ENCODE data around the gene PSTPIP1. TPM values are rescaled to one million over a fixed set of nuclear protein-coding genes. Genes with fewer than 3 reads are reported as not detected.

The PSTPIP1 gene
- total RNA-seq, 2 experiments from 2014 or later: 238 to 241 TPM

- Mint-ChIP-seq H3K27ac (peak overlapping the region; percentile 98), H3K36me3 (peaks cover 35% of the 10 kb centered on the region)
- DNase-seq: peak; percentile 40
Measured at GRCh38 chr15:77019521-77020331, 24.8 kb downstream of the PSTPIP1 start.

DNA sequence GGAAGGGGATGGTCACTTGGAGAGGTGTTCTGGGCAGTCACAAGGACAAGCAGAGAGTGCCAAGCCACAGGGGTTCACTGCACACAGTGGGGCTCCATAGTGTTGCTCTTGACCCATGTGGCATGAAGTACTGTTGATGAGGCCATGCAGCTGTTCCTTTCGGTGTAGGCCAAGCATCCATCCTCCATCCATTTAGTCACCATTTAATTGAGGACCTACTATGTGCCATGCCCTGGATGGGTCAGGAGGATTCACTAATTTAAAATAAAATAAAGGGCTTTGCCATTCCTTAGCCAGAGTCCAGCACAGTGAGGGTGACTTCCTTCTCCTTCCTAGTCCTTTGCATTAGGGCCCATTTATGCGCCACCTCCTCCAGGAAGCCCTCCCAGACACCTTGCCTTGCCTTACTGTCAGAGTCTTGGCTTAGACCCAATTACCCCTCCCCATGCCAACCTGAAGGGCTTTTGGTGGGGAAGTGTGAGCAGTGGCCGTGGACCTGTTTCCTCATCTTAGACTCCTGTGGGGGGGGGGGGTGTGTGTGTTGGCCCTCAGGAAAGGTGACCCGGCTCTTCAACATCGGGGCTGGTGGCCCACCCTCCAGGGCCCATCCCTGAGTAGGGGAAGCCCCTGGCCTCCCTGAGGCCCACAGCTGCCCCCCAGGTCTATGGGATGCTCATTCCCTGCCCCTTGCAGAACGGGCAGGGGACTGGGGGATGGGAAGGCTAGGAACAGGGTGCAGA lies 25.6 kb downstream of the PSTPIP1 start:
- Mint-ChIP-seq H3K27me3 (no peaks in the 10 kb centered on the region), H3K9me3 (no peaks in the 10 kb centered on the region), H3K36me3 (peaks cover 30% of the 10 kb centered on the region), H3K27ac (peak overlapping the region; percentile 98), H3K4me1 (peaks cover 72% of the 10 kb centered on the region), H3K4me3 (peak overlapping the region; percentile 73)
- POLR2A ChIA-PET: interaction anchor here (1.1 to 2.4 kb wide), 3 partner anchors 14 to 27 kb away, joined by 4 to 7 read pairs (median 5); partner anchors contain the start of gene PSTPIP1
- DNase-seq (no peak), ATAC-seq (ENCODE audit: low read depth) (no peak)

More at GRCh38 chr15:77019521-77020331, 24.8 kb downstream of the PSTPIP1 start:
- ATAC-seq (ENCODE audit: low read depth): no peak
- Mint-ChIP-seq H3K4me3 (peak overlapping the region; percentile 21), H3K9me3 (no peaks in the 10 kb centered on the region), H3K4me1 (peaks cover 76% of the 10 kb centered on the region), H3K27me3 (no peaks in the 10 kb centered on the region)
- POLR2A ChIA-PET: interaction anchor here (1.1 to 2.4 kb wide), 3 partner anchors 13 to 26 kb away, joined by 4 to 7 read pairs (median 5); partner anchors contain the start of gene PSTPIP1

DNA sequence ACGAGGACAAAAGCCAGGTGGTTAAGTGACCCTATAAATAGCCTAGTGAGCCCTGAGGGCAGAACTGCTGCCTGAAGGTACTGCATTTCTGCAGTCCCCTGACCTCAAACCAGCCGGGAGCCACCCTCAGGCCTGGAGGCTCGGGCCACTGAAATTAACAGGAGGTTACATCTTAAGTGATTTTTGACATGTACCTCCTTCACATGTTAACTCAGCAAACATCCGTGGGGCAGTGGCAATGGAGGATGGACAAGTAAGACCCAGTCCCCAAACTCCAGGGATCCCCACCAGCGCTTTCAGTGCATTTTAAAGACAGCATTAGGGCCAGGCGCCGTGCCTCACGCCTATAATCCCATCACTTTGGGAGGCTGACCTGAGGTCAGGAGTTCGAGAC lies 26.2 kb downstream of the PSTPIP1 start:
- Mint-ChIP-seq H3K4me1 (peaks cover 73% of the 10 kb centered on the region), H3K36me3 (peaks cover 33% of the 10 kb centered on the region), H3K9me3 (no peaks in the 10 kb centered on the region), H3K27me3 (no peaks in the 10 kb centered on the region), H3K27ac (peak overlapping the region; percentile 98), H3K4me3 (peak overlapping the region; percentile 73)
- POLR2A ChIA-PET: interaction anchor here (3.0 to 3.6 kb wide), 2 partner anchors 8 to 25 kb away, joined by 33 to 49 read pairs; partner anchors contain the start of gene PSTPIP1
- ATAC-seq (ENCODE audit: low read depth) (no peak), DNase-seq (peak; percentile 36)

DNA sequence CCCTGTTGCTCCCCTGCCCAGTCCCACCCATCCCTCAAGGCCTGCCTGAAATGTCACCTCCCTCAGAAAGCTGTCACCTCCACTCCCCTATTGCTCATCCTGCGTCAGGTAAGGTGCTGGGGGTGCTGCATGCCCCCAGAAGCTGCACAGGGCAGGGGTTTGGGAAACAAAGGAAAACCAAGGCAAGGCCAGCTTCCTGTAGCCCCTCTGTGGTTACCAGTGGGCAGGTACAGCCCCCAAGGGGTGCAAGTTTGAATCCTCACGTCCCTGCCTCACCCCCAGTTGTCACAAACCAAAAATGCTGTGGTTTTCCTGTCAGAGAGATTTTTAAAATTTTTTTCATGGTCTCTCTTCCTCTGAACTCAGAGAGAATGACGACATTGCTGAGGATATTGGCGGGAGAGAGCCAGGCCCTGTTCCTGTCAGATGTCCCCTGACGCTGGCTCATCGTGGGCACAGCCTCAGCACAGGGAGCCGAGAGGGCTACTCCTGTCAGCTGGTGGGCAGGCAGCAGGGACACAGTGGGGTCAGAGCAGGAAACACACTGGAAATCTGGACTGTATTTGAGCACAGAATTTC lies 27.0 kb downstream of the PSTPIP1 start:
- peak; percentile 65 for ATAC-seq (ENCODE audit: low read depth)
- H3K27ac Mint-ChIP-seq: peak overlapping the region; percentile 98
- DNase-seq: peak; percentile 75
- no peaks in the 10 kb centered on the region for H3K27me3 Mint-ChIP-seq
- H3K36me3 Mint-ChIP-seq: peaks cover 35% of the 10 kb centered on the region
- POLR2A ChIA-PET: interaction anchor here (0.9 to 3.6 kb wide), 8 partner anchors 9 to 45 kb away, joined by 3 to 49 read pairs (median 5); partner anchors contain the start of gene PSTPIP1
- H3K9me3 Mint-ChIP-seq: no peaks in the 10 kb centered on the region
- H3K4me3 Mint-ChIP-seq: peak overlapping the region; percentile 73
- peaks cover 71% of the 10 kb centered on the region for H3K4me1 Mint-ChIP-seq

GRCh38 chr15:77022646-77023575 lies 28.0 kb downstream of the PSTPIP1 start:
- DNase-seq (peak; percentile 39), ATAC-seq (ENCODE audit: low read depth) (no peak)
- H3K36me3 Mint-ChIP-seq: peaks cover 35% of the 10 kb centered on the region
- H3K27ac Mint-ChIP-seq: peak overlapping the region; percentile 98
- H3K9me3 Mint-ChIP-seq: no peaks in the 10 kb centered on the region
- no peaks in the 10 kb centered on the region for H3K27me3 Mint-ChIP-seq
- POLR2A ChIA-PET: interaction anchor here (0.7 to 3.6 kb wide), 11 partner anchors 10 to 46 kb away, joined by 3 to 49 read pairs (median 4); partner anchors contain the start of gene PSTPIP1
- peaks cover 65% of the 10 kb centered on the region for H3K4me1 Mint-ChIP-seq
- H3K4me3 Mint-ChIP-seq: peak overlapping the region; percentile 73

DNA sequence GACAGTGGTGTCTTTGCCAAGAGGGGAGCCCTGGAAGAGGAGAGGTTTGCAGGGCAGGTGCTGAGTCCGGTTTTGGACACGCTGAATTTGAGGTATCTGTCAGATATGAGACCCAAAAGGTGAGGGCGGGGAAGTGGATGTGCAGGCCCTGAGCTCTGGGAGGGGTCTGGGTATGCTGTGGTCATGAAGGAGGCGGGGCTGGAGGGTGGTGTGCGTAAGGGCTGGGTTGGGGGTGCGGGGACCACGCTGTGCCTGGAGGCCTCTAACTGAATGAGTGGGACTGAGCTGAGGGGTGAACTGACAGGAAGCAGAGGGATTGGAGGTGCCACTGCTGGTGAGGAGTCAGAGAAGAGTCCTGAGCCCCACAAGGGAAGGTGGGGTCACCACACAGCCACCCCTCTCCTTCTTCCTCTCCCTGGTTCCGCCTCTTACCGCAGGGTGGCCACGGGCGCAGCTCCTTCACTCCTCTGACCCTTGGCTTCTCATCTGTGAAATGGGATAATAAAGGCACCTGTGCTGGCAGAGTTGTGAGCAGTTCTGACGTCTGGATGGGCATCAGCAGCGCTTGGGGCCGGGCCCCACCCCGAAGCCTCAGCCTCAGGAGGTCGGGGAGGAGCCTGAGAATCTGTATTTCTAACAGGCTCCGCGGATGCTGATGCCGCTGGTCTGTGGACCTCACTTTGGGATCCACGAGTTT lies 28.8 kb downstream of the PSTPIP1 start:
- POLR2A ChIA-PET: interaction anchor here (1.0 to 3.6 kb wide), 6 partner anchors 10 to 36 kb away, joined by 3 to 49 read pairs (median 5); partner anchors contain the start of gene PSTPIP1

DNA sequence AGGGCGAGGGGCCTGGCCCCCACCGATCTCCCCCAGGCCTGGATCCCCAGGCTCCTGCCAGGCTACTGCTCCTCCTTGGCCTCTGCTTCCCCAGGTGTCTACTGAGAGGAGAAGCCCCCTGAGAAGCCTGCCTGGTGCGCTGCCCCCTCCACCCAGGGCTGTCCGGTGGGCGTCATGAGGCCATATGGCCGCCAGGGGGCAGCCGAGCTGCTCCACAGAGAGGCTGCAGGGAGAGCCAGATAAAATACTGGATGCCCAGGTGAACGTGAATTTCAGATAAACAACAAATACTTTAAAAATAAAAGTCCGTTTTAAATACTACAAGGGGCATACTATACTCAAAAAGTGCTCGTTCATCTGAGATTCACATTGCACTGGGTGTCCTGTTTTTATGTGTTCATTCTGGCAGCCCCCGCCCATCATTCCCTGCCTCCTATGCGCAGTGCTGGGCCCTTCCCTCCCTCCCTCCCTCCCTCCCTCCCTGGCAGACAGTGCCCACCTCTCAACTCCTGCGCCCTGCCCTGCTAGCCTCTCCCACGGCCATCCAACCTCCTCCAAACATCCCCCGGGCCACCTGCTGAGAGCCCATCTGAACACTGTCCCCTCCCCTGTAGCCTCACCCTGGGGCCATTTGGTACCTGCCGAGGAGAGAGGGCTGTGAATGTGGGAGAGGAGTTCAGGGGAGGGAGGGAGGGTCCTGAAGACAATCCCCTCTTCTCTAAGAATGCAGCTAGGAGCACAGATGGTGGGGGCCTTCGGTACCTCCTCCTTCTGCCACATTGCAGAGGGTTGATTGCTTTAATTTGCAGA lies 29.6 kb downstream of the PSTPIP1 start:
- no peak for ATAC-seq (ENCODE audit: low read depth)
- Mint-ChIP-seq H3K27me3 (no peaks in the 10 kb centered on the region), H3K27ac (peak overlapping the region; percentile 98), H3K4me3 (peak overlapping the region; percentile 40), H3K4me1 (peaks cover 53% of the 10 kb centered on the region), H3K36me3 (peaks cover 32% of the 10 kb centered on the region), H3K9me3 (no peaks in the 10 kb centered on the region)
- POLR2A ChIA-PET: interaction anchor here (0.7 to 3.6 kb wide), 6 partner anchors 11 to 35 kb away, joined by 3 to 49 read pairs (median 4); partner anchors contain the start of gene PSTPIP1
- peak; percentile 82 for DNase-seq

More for the DNA sequence above, 28.8 kb downstream of the PSTPIP1 start:
- Mint-ChIP-seq H3K27me3 (no peaks in the 10 kb centered on the region), H3K4me1 (peaks cover 57% of the 10 kb centered on the region), H3K9me3 (no peaks in the 10 kb centered on the region), H3K27ac (peak overlapping the region; percentile 98), H3K36me3 (peaks cover 35% of the 10 kb centered on the region), H3K4me3 (peak overlapping the region; percentile 41)
- ATAC-seq (ENCODE audit: low read depth) (no peak), DNase-seq (no peak)

GRCh38 chr15:77025083-77025901 lies 30.4 kb downstream of the PSTPIP1 start:
- POLR2A ChIA-PET: interaction anchor here (1.2 kb wide), 1 partner anchor 22 kb away, joined by 4 read pairs; no protein-coding TSS in a partner anchor
- no peaks in the 10 kb centered on the region for H3K9me3 Mint-ChIP-seq
- peaks cover 53% of the 10 kb centered on the region for H3K4me1 Mint-ChIP-seq
- peak overlapping the region; percentile 77 for H3K27ac Mint-ChIP-seq
- ATAC-seq (ENCODE audit: low read depth) (no peak), DNase-seq (peak; percentile 25)
- no peaks in the 10 kb centered on the region for H3K27me3 Mint-ChIP-seq
- no peak overlapping the region for H3K4me3 Mint-ChIP-seq
- peaks cover 29% of the 10 kb centered on the region for H3K36me3 Mint-ChIP-seq

GRCh38 chr15:77025941-77026411 lies 31.1 kb downstream of the PSTPIP1 start:
- H3K4me3 Mint-ChIP-seq: no peak overlapping the region

DNA sequence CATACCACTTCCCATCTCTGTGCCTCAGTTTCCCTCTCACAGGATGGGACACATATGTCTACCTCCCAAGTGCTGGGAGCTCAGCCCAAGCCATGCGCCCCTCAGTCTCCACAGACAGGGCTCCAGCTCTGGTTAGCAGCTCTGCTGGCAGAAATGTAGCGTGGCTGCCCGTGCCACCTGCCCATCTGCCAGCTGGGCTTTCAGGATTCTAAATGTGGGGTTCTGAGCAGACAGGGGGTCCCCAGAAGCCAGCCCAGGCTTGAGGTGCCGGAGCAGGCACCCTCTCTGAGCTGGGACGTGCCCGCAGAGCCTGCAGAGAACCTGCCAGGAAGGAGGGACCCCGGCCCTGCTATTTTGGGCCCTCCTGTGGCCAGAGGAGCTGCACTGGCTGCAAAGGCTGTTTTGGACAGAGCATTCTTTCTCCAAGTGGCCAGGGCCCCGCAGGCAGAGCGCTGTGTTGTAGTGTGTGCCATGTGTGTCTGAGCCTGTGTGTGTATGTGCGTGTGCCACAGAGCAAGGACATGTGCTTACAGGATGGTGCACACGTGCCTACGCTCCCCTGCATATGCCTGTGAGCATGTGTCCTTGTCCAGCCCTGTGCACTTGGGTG lies 31.7 kb downstream of the PSTPIP1 start:
- peak; percentile 28 for DNase-seq
- Mint-ChIP-seq H3K4me1 (peaks cover 46% of the 10 kb centered on the region), H3K9me3 (no peaks in the 10 kb centered on the region), H3K4me3 (no peak overlapping the region), H3K36me3 (peaks cover 27% of the 10 kb centered on the region), H3K27ac (peak overlapping the region; percentile 62), H3K27me3 (no peaks in the 10 kb centered on the region)
- no peak for ATAC-seq (ENCODE audit: low read depth)
- POLR2A ChIA-PET: interaction anchor here (0.5 kb wide), 1 partner anchor 50 kb away, joined by 5 read pairs; no protein-coding TSS in a partner anchor

More at GRCh38 chr15:77025941-77026411, 31.1 kb downstream of the PSTPIP1 start:
- DNase-seq (peak; percentile 25), ATAC-seq (ENCODE audit: low read depth) (no peak)
- POLR2A ChIA-PET: no interaction called here
- peaks cover 48% of the 10 kb centered on the region for H3K4me1 Mint-ChIP-seq
- peaks cover 26% of the 10 kb centered on the region for H3K36me3 Mint-ChIP-seq
- no peaks in the 10 kb centered on the region for H3K27me3 Mint-ChIP-seq
- H3K9me3 Mint-ChIP-seq: no peaks in the 10 kb centered on the region
- H3K27ac Mint-ChIP-seq: peak overlapping the region; percentile 64
